ENCODE measurements around the gene TOMM6.
A peak's percentile ranks its signal among the peaks of the same experiment; 100 is the strongest.
"Not testable (repeated sequence)": the region's sequence is repeated elsewhere in the genome, so short reads cannot be mapped to it uniquely, and the experiment has no call there.

TOMM6 gene

GRCh38 chr6:41785689-41786450, 1.6 kb upstream of the TOMM6 start:
- DNase-seq: no peak

GRCh38 chr6:41786451-41787218, 859 bp upstream of the TOMM6 start:
- DNase-seq: peak; percentile 75 to 89

GRCh38 chr6:41789390-41789724, 1.9 kb downstream of the TOMM6 start:
- DNase-seq: no peak

GRCh38 chr6:41790045-41790444, 2.6 kb downstream of the TOMM6 start:
- DNase-seq: no peak

GRCh38 chr6:41791305-41791704, 3.8 kb downstream of the TOMM6 start:
- DNase-seq: no peak

GRCh38 chr6:41791984-41792383, 4.5 kb downstream of the TOMM6 start:
- DNase-seq: no peak

GRCh38 chr6:41796474-41796873, 9.0 kb downstream of the TOMM6 start:
- no peak for DNase-seq

GRCh38 chr6:41798901-41799558, 11.5 kb downstream of the TOMM6 start:
- no peak for DNase-seq

GRCh38 chr6:41799559-41799911, 12.0 kb downstream of the TOMM6 start:
- no peak for DNase-seq

- no peak for DNase-seq
Observed at GRCh38 chr6:41801380-41801779, 13.9 kb downstream of the TOMM6 start.

GRCh38 chr6:41805830-41806774, 18.6 kb downstream of the TOMM6 start:
- no peak for DNase-seq

- DNase-seq: no peak
Observed at GRCh38 chr6:41811095-41811494, 23.6 kb downstream of the TOMM6 start.

- DNase-seq: not testable (repeated sequence)
Observed at GRCh38 chr6:41811946-41812345, 24.5 kb downstream of the TOMM6 start.

GRCh38 chr6:41813469-41813868, 26.0 kb downstream of the TOMM6 start:
- no peak for DNase-seq

GRCh38 chr6:41813956-41814355, 26.5 kb downstream of the TOMM6 start:
- DNase-seq: no peak

- no peak for DNase-seq
Observed at GRCh38 chr6:41814629-41815028, 27.1 kb downstream of the TOMM6 start.

- no peak for DNase-seq
Observed at GRCh38 chr6:41815587-41815986, 28.1 kb downstream of the TOMM6 start.

GRCh38 chr6:41818271-41819054, 31.0 kb downstream of the TOMM6 start:
- DNase-seq: no peak

- DNase-seq: no peak
Observed at GRCh38 chr6:41821266-41821665, 33.8 kb downstream of the TOMM6 start.

GRCh38 chr6:41822021-41822420, 34.5 kb downstream of the TOMM6 start:
- DNase-seq: no peak

GRCh38 chr6:41823178-41823577, 35.7 kb downstream of the TOMM6 start:
- no peak for DNase-seq

Measured in NCI-H1930 (cell line).